Neuronal stem cell (in vitro differentiated cells): Measurements from ENCODE around the gene DNASE1L3.

ENCODE experiments used
- DNase-seq: peaks from one replicate; pipeline ENCODE4 v3.0.0-alpha.2; 2013; ENCODE audit warnings: low spot score
- H2AFZ ChIP-seq: one replicate; pipeline ENCODE4 v1.6.1; 2013; ENCODE audit warnings: mild to moderate bottlenecking, low read length, inconsistent platforms
- H2AK5ac ChIP-seq: 2 replicates; pipeline ENCODE4 v1.6.1; 2013; ENCODE audit warnings: low read depth, mild to moderate bottlenecking, inconsistent platforms, low read length, moderate library complexity, mixed read lengths
- H2BK120ac ChIP-seq: 2 replicates; pipeline ENCODE4 v1.6.1; 2013; ENCODE audit warnings: low read depth, mild to moderate bottlenecking, inconsistent platforms, low read length, moderate library complexity, mixed read lengths
- H2BK12ac ChIP-seq: one replicate; pipeline ENCODE4 v1.6.1; 2013; ENCODE audit warnings: low read length, inconsistent platforms
- H2BK15ac ChIP-seq: 2 replicates; pipeline ENCODE4 v1.6.1; 2013; ENCODE audit warnings: mild to moderate bottlenecking, low read length, inconsistent platforms, mixed read lengths
- H2BK5ac ChIP-seq: one replicate; pipeline ENCODE4 v1.6.1; 2013; ENCODE audit warnings: inconsistent platforms, mild to moderate bottlenecking, low read length, moderate library complexity
- H3K14ac ChIP-seq: one replicate; pipeline ENCODE4 v1.6.1; 2013; ENCODE audit warnings: low read length, inconsistent platforms
- H3K18ac ChIP-seq: 2 replicates; pipeline ENCODE4 v1.6.1; 2013; ENCODE audit warnings: low read length, inconsistent platforms
- H3K23ac ChIP-seq: 2 replicates; pipeline ENCODE4 v1.6.1; 2013; ENCODE audit warnings: low read depth, mild to moderate bottlenecking, mixed read lengths, low read length, inconsistent platforms; ENCODE audit not compliant: poor library complexity
- H3K27ac ChIP-seq: replicated peaks from 3 replicates; pipeline ENCODE4 v1.5.1; 2013; ENCODE audit warnings: low read length, inconsistent platforms
- H3K27me3 ChIP-seq, 3 experiments: 2 replicates each; pipeline ENCODE4 v1.6.1; 2013; ENCODE audit warnings: low read length in 3 of 3, mild to moderate bottlenecking in 2 of 3, inconsistent platforms in 1 of 3, low read depth in 1 of 3, mixed read lengths in 1 of 3, moderate library complexity in 1 of 3; ENCODE audit not compliant: control insufficient read depth in 3 of 3, insufficient read depth in 3 of 3
- H3K36me3 ChIP-seq, 2 donors: replicated peaks in 1 of 2; 2 replicates each; pipeline ENCODE4 v1.6.1; 2013; ENCODE audit warnings: low read length in 2 of 2; ENCODE audit not compliant: control insufficient read depth in 2 of 2, insufficient read depth in 2 of 2
- H3K4ac ChIP-seq: 2 replicates; pipeline ENCODE4 v1.6.1; 2013; ENCODE audit warnings: inconsistent platforms, mild to moderate bottlenecking, low read length, moderate library complexity
- H3K4me1 ChIP-seq, 2 donors: 1 replicate in 1 of 2; 2 replicates in 1 of 2; pipeline ENCODE4 v1.6.1; 2013; ENCODE audit warnings: low read length in 2 of 2, low read depth in 1 of 2; ENCODE audit not compliant: control insufficient read depth in 2 of 2, insufficient read depth in 1 of 2
- H3K4me2 ChIP-seq: one replicate; pipeline ENCODE4 v1.6.1; 2013; ENCODE audit warnings: mild to moderate bottlenecking, low read length, inconsistent platforms; ENCODE audit not compliant: insufficient read depth, poor library complexity, severe bottlenecking
- H3K4me3 ChIP-seq, 2 donors: 2 replicates each; pipeline ENCODE4 v1.5.1; 2013; ENCODE audit warnings: low read length in 2 of 2, mild to moderate bottlenecking in 2 of 2, inconsistent platforms in 1 of 2, moderate library complexity in 1 of 2
- H3K79me1 ChIP-seq: one replicate; pipeline ENCODE4 v1.6.1; 2013; ENCODE audit warnings: low read depth, mild to moderate bottlenecking, inconsistent platforms, low read length, moderate library complexity
- H3K9ac ChIP-seq: one replicate; pipeline ENCODE4 v1.6.1; 2013; ENCODE audit warnings: mild to moderate bottlenecking, low read depth, low read length, inconsistent platforms; ENCODE audit not compliant: poor library complexity
- H3K9me3 ChIP-seq, 2 donors: replicated peaks in 1 of 2; 2 replicates each; pipeline versions ENCODE3 to v1.6.1; 2013; ENCODE audit warnings: low read length in 2 of 2, mild to moderate bottlenecking in 2 of 2, inconsistent platforms in 1 of 2, low read depth in 1 of 2, mixed read lengths in 1 of 2, moderate library complexity in 1 of 2; ENCODE audit not compliant: control insufficient read depth in 2 of 2, insufficient read depth in 1 of 2
- H4K8ac ChIP-seq: one replicate; pipeline ENCODE4 v1.6.1; 2013; ENCODE audit warnings: low read depth, mild to moderate bottlenecking, inconsistent platforms, low read length, moderate library complexity
- H4K91ac ChIP-seq: one replicate; pipeline ENCODE4 v1.6.1; 2013; ENCODE audit warnings: low read length, low read depth, mild to moderate bottlenecking, inconsistent platforms; ENCODE audit not compliant: poor library complexity
- WGBS, 2 donors: extraction: QIAGEN DNeasy Blood & Tissue Kit; methylation state at CpG; one replicate each; pipeline ENCODE4 v1.1.7; 2013; ENCODE audit warnings: missing lambda C conversion rate in 2 of 2, mixed read lengths in 1 of 2; ENCODE audit not compliant: insufficient read length in 2 of 2, insufficient replicate concordance in 1 of 2; ENCODE audit errors: extremely low coverage in 2 of 2; 5-methylcytosine and 5-hydroxymethylcytosine counted together

The DNASE1L3 gene

DNA sequence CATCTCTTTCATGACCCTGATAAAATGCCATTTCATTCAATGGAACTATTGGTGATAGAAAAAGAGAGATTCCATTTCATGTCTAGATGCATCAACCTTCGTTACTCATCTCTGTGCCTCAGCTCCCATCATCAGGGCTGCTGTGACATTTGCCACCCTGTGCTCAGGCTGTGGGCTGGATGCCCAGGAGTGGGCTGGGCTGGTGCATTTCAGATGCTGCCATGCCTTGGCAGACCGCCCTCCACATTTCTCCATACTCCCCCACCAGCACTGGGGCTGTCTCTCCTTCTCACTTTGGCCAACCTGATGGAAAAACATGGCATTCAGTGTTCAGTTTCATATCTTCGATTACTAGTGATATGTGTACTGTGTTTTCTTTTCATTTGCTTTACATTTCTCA lies 59.1 kb downstream of the DNASE1L3 start:
- no peak overlapping the region for H2AFZ ChIP-seq
- no peak overlapping the region for H3K14ac ChIP-seq
- H3K4me1 ChIP-seq, result no peaks in the 10 kb centered on the region
- no peak overlapping the region for H2AK5ac ChIP-seq
- peaks cover 35 to 65% of the 10 kb centered on the region in 2 donors for H3K36me3 ChIP-seq
- H3K4ac ChIP-seq, result no peak overlapping the region
- no peak overlapping the region for H2BK15ac ChIP-seq
- no peak overlapping the region for H3K4me2 ChIP-seq
- no peak overlapping the region for H4K8ac ChIP-seq
- no peak overlapping the region for H3K27ac ChIP-seq
- no peak overlapping the region for H3K4me3 ChIP-seq
- H4K91ac ChIP-seq, result no peak overlapping the region
- H3K27me3 ChIP-seq, result no peaks in the 10 kb centered on the region
- H2BK120ac ChIP-seq, result no peak overlapping the region
- no peak for DNase-seq
- H3K9me3 ChIP-seq, result no peaks in the 10 kb centered on the region
- no peak overlapping the region for H2BK5ac ChIP-seq
- no CpG with 5 or more reads among the region's 3 CpGs for WGBS, 2 donors
- H3K18ac ChIP-seq, result no peak overlapping the region
- H3K79me1 ChIP-seq, result no peaks in the 10 kb centered on the region
- H3K9ac ChIP-seq, result peak overlapping the region; percentile 7
- no peak overlapping the region for H3K23ac ChIP-seq
- H2BK12ac ChIP-seq, result no peak overlapping the region

GRCh38 chr3:58150810-58151199 lies 60.0 kb downstream of the DNASE1L3 start:
- H2BK5ac ChIP-seq, result no peak overlapping the region
- no peaks in the 10 kb centered on the region for H3K79me1 ChIP-seq
- no peak overlapping the region for H4K8ac ChIP-seq
- H2AFZ ChIP-seq, result no peak overlapping the region
- no peak overlapping the region for H2BK15ac ChIP-seq
- no peaks in the 10 kb centered on the region for H3K27me3 ChIP-seq
- H3K9ac ChIP-seq, result no peak overlapping the region
- H2AK5ac ChIP-seq, result no peak overlapping the region
- DNase-seq, result no peak
- no peak overlapping the region for H2BK12ac ChIP-seq
- H2BK120ac ChIP-seq, result no peak overlapping the region
- no peak overlapping the region for H3K14ac ChIP-seq
- WGBS, 2 donors, result no CpG with 5 or more reads among the region's 13 CpGs
- no peak overlapping the region for H3K27ac ChIP-seq
- H3K4me2 ChIP-seq, result no peak overlapping the region
- H4K91ac ChIP-seq, result no peak overlapping the region
- no peak overlapping the region for H3K18ac ChIP-seq
- H3K4me3 ChIP-seq, result no peak overlapping the region
- H3K36me3 ChIP-seq, result peaks cover 35 to 69% of the 10 kb centered on the region in 2 donors
- H3K23ac ChIP-seq, result no peak overlapping the region
- H3K4ac ChIP-seq, result no peak overlapping the region
- H3K4me1 ChIP-seq, result no peaks in the 10 kb centered on the region
- H3K9me3 ChIP-seq, result no peaks in the 10 kb centered on the region

DNA sequence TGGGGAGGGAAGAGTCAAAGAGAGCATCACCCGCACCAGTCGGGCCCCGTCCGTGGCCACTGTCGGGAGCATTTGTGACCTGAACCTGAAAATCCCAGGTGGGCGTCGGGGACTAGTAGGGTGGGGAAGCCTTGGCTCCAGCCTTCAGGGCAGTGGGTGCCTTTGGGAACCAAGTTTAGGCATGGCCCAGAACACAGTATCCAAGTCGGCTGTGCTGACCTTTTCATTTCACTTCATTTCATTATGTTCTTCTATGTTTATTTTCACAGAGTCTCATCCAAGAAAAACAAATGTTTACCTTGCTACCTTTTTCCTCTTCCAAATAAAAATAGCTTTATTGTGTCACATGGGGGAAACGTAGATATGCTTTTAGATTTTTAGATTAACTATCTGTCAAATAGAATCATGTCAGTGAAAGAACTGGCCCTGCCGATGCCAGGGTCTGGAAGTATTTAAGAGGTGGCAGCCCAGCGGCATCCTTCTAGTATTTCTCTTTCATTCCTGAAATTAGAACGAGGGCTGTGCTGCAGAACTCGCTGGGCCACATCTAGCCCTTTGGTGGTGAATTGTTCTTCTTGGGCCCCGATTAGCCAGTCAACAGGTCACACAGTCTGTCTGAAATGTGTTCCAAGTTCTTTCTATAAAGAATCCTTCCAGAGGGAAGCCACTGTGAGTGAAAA lies 60.5 kb downstream of the DNASE1L3 start:
- no peaks in the 10 kb centered on the region for H3K27me3 ChIP-seq
- H3K18ac ChIP-seq, result no peak overlapping the region
- no peak overlapping the region for H3K27ac ChIP-seq
- no CpG with 5 or more reads among the region's 14 CpGs for WGBS, 2 donors
- H3K4ac ChIP-seq, result no peak overlapping the region
- H3K4me1 ChIP-seq, result no peaks in the 10 kb centered on the region
- H3K36me3 ChIP-seq, result peaks cover 34 to 63% of the 10 kb centered on the region in 2 donors
- no peak for DNase-seq
- no peaks in the 10 kb centered on the region for H3K9me3 ChIP-seq
- no peak overlapping the region for H4K91ac ChIP-seq
- H2BK5ac ChIP-seq, result no peak overlapping the region
- no peak overlapping the region for H2BK15ac ChIP-seq
- no peak overlapping the region for H3K4me3 ChIP-seq
- no peak overlapping the region for H2AFZ ChIP-seq
- no peaks in the 10 kb centered on the region for H3K79me1 ChIP-seq
- no peak overlapping the region for H3K14ac ChIP-seq
- no peak overlapping the region for H3K23ac ChIP-seq
- H2BK12ac ChIP-seq, result no peak overlapping the region
- no peak overlapping the region for H2AK5ac ChIP-seq
- no peak overlapping the region for H3K9ac ChIP-seq
- H3K4me2 ChIP-seq, result no peak overlapping the region
- H2BK120ac ChIP-seq, result no peak overlapping the region
- no peak overlapping the region for H4K8ac ChIP-seq

- Histone ChIP-seq H4K91ac (no peak overlapping the region), H3K27ac (no peak overlapping the region), H3K23ac (peak overlapping the region; percentile 13), H3K4ac (no peak overlapping the region), H3K9ac (no peak overlapping the region), H2BK120ac (no peak overlapping the region), H2BK15ac (no peak overlapping the region), H3K36me3 (peaks cover 32 to 49% of the 10 kb centered on the region in 2 donors), H4K8ac (no peak overlapping the region), H3K9me3 (no peaks in the 10 kb centered on the region), H3K27me3 (no peaks in the 10 kb centered on the region), H2AK5ac (no peak overlapping the region), H3K4me1 (peaks cover 0 to 5% of the 10 kb centered on the region in 2 donors), H3K4me2 (no peak overlapping the region), H2BK5ac (no peak overlapping the region), H2AFZ (no peak overlapping the region), H2BK12ac (no peak overlapping the region), H3K18ac (no peak overlapping the region), H3K14ac (no peak overlapping the region), H3K79me1 (no peaks in the 10 kb centered on the region), H3K4me3 (no peak overlapping the region)
- DNase-seq, result no peak
- WGBS, 2 donors, result no CpG with 5 or more reads among the region's 9 CpGs
These were observed 62.7 kb downstream of the DNASE1L3 start for GRCh38 chr3:58148049-58148448.
